ENCODE results near the gene WRAP73.
"Not testable (repeated sequence)": the region's sequence is repeated elsewhere in the genome, so short reads cannot be mapped to it uniquely, and the experiment has no call there.

WRAP73 gene

GRCh38 chr1:3596663-3597598 is 53.0 kb downstream of the WRAP73 start:
- no peak for DNase-seq (ENCODE audit: low spot score)

GRCh38 chr1:3595949-3596348 is 54.0 kb downstream of the WRAP73 start:
- no peak for DNase-seq (ENCODE audit: low spot score)

- no peak for DNase-seq (ENCODE audit: low spot score)
These were observed 55.1 kb downstream of the WRAP73 start for GRCh38 chr1:3594706-3595377.

- DNase-seq (ENCODE audit: low spot score): no peak
These were observed 56.2 kb downstream of the WRAP73 start for GRCh38 chr1:3593745-3594144.

GRCh38 chr1:3593334-3593733 is 56.6 kb downstream of the WRAP73 start:
- no peak for DNase-seq (ENCODE audit: low spot score)

- no peak for DNase-seq (ENCODE audit: low spot score)
These were observed 58.7 kb downstream of the WRAP73 start for GRCh38 chr1:3590951-3591865.

- DNase-seq (ENCODE audit: low spot score): no peak
These were observed 59.7 kb downstream of the WRAP73 start for GRCh38 chr1:3590139-3590763.

- DNase-seq (ENCODE audit: low spot score): no peak
These were observed 61.5 kb downstream of the WRAP73 start for GRCh38 chr1:3588395-3588794.

GRCh38 chr1:3586986-3587759 is 62.7 kb downstream of the WRAP73 start:
- no peak for DNase-seq (ENCODE audit: low spot score)

GRCh38 chr1:3585940-3586568 is 63.8 kb downstream of the WRAP73 start:
- DNase-seq (ENCODE audit: low spot score): no peak

GRCh38 chr1:3585353-3585868 is 64.5 kb downstream of the WRAP73 start:
- not testable (repeated sequence) for DNase-seq (ENCODE audit: low spot score)

GRCh38 chr1:3584915-3585314 is 65.0 kb downstream of the WRAP73 start:
- no peak for DNase-seq (ENCODE audit: low spot score)

- not testable (repeated sequence) for DNase-seq (ENCODE audit: low spot score)
These were observed 66.2 kb downstream of the WRAP73 start for GRCh38 chr1:3583751-3584150.

GRCh38 chr1:3581296-3582036 is 68.4 kb downstream of the WRAP73 start:
- no peak for DNase-seq (ENCODE audit: low spot score)
